Measurements from ENCODE around the gene LAMA5.

GRCh38 chr20:62361799-62362589 lies 5.1 kb downstream of the LAMA5 start:
- no peak for TF ChIP-seq POLR2AphosphoS5 (IDR thresholded peaks at IDR 0.05; ENCODE audit: low read depth, low read length)
- no peak for TF ChIP-seq REST (IDR thresholded peaks at IDR 0.05; ENCODE audit: insufficient read depth in 1 of 2, low read depth in 2 of 2, low read length in 2 of 2)

Data from PFSK-1 (cell line).